RKO (cell line): ENCODE measurements around the gene DAGLA.

ENCODE experiments used
- DNase-seq: peaks from one replicate; pipeline ENCODE4 v3.0.0-alpha.2; 2016; ENCODE audit warnings: low spot score

DAGLA gene

GRCh38 chr11:61709572-61709971 is 29.4 kb downstream of the DAGLA start:
- DNase-seq, result no peak

GRCh38 chr11:61710019-61710418 is 29.8 kb downstream of the DAGLA start:
- no peak for DNase-seq

- no peak for DNase-seq
Measured at GRCh38 chr11:61711037-61711436, 30.8 kb downstream of the DAGLA start.

GRCh38 chr11:61711498-61711897 is 31.3 kb downstream of the DAGLA start:
- no peak for DNase-seq

- DNase-seq, result no peak
Measured at GRCh38 chr11:61712314-61712713, 32.1 kb downstream of the DAGLA start.

- no peak for DNase-seq
Measured at GRCh38 chr11:61712846-61713245, 32.7 kb downstream of the DAGLA start.

GRCh38 chr11:61713464-61713863 is 33.3 kb downstream of the DAGLA start:
- DNase-seq, result no peak

- DNase-seq, result no peak
Measured at GRCh38 chr11:61713906-61714305, 33.7 kb downstream of the DAGLA start.

GRCh38 chr11:61714316-61714715 is 34.1 kb downstream of the DAGLA start:
- DNase-seq, result no peak

GRCh38 chr11:61714916-61715315 is 34.7 kb downstream of the DAGLA start:
- DNase-seq, result no peak

- no peak for DNase-seq
Measured at GRCh38 chr11:61715867-61716266, 35.7 kb downstream of the DAGLA start.

GRCh38 chr11:61716478-61717285 is 36.5 kb downstream of the DAGLA start:
- DNase-seq, result no peak

GRCh38 chr11:61717286-61718033 is 37.3 kb downstream of the DAGLA start:
- no peak for DNase-seq

GRCh38 chr11:61718046-61718531 is 37.9 kb downstream of the DAGLA start:
- DNase-seq, result no peak

GRCh38 chr11:61718621-61719302 is 38.6 kb downstream of the DAGLA start:
- DNase-seq, result no peak

GRCh38 chr11:61719978-61720377 is 39.8 kb downstream of the DAGLA start:
- DNase-seq, result no peak

GRCh38 chr11:61720597-61720996 is 40.4 kb downstream of the DAGLA start:
- no peak for DNase-seq

GRCh38 chr11:61724437-61724836 is 44.2 kb downstream of the DAGLA start:
- no peak for DNase-seq

GRCh38 chr11:61725781-61726231 is 45.6 kb downstream of the DAGLA start:
- DNase-seq, result peak; percentile 9

- no peak for DNase-seq
Measured at GRCh38 chr11:61726775-61727174, 46.6 kb downstream of the DAGLA start.

GRCh38 chr11:61727401-61727811 is 47.2 kb downstream of the DAGLA start:
- DNase-seq, result no peak
